ENCODE measurements around the gene KANK4.
"Not testable (repeated sequence)": the region's sequence is repeated elsewhere in the genome, so short reads cannot be mapped to it uniquely, and the experiment has no call there.

KANK4 gene

GRCh38 chr1:62235576-62235975 lies 83.7 kb downstream of the KANK4 start:
- no peak for DNase-seq

- DNase-seq: no peak
Measured at GRCh38 chr1:62234688-62235087, 84.5 kb downstream of the KANK4 start.

GRCh38 chr1:62233926-62234450 lies 85.2 kb downstream of the KANK4 start:
- DNase-seq: no peak

GRCh38 chr1:62232871-62233278 lies 86.4 kb downstream of the KANK4 start:
- DNase-seq: no peak

- DNase-seq: no peak
Measured at GRCh38 chr1:62230718-62231117, 88.5 kb downstream of the KANK4 start.

GRCh38 chr1:62229932-62230331 lies 89.3 kb downstream of the KANK4 start:
- DNase-seq: no peak

- DNase-seq: no peak
Measured at GRCh38 chr1:62229468-62229867, 89.8 kb downstream of the KANK4 start.

- no peak for DNase-seq
Measured at GRCh38 chr1:62228883-62229187, 90.4 kb downstream of the KANK4 start.

- no peak for DNase-seq
Measured at GRCh38 chr1:62228136-62228882, 90.9 kb downstream of the KANK4 start.

GRCh38 chr1:62227496-62227895 lies 91.7 kb downstream of the KANK4 start:
- DNase-seq: no peak

- DNase-seq: no peak
Measured at GRCh38 chr1:62224182-62224581, 95.1 kb downstream of the KANK4 start.

- DNase-seq: no peak
Measured at GRCh38 chr1:62222321-62222720, 96.9 kb downstream of the KANK4 start.

GRCh38 chr1:62221171-62221570 lies 98.1 kb downstream of the KANK4 start:
- no peak for DNase-seq

GRCh38 chr1:62220456-62220855 lies 98.8 kb downstream of the KANK4 start:
- DNase-seq: not testable (repeated sequence)

GRCh38 chr1:62218604-62219003 lies 100.6 kb downstream of the KANK4 start:
- no peak for DNase-seq

- DNase-seq: no peak
Measured at GRCh38 chr1:62213075-62213914, 105.9 kb downstream of the KANK4 start.

GRCh38 chr1:62212411-62212810 lies 106.8 kb downstream of the KANK4 start:
- no peak for DNase-seq

GRCh38 chr1:62210960-62211359 lies 108.3 kb downstream of the KANK4 start:
- no peak for DNase-seq

- no peak for DNase-seq
Measured at GRCh38 chr1:62209931-62210595, 109.2 kb downstream of the KANK4 start.

- no peak for DNase-seq
Measured at GRCh38 chr1:62208970-62209369, 110.3 kb downstream of the KANK4 start.

- DNase-seq: no peak
Measured at GRCh38 chr1:62208087-62208486, 111.1 kb downstream of the KANK4 start.

- no peak for DNase-seq
Measured at GRCh38 chr1:62207187-62207586, 112.0 kb downstream of the KANK4 start.

- DNase-seq: no peak
Measured at GRCh38 chr1:62198781-62199125, 120.5 kb downstream of the KANK4 start.
